T-helper 2 cell treated with Interferon-gamma antibody and Interleukin-4, amounts not matched to agents 5 μg/mL and 100 μg/mL, for 36 hours (primary cell): ENCODE results near the gene OCRL.

Experiments used
- DNase-seq: peaks from one replicate; pipeline ENCODE4 v3.0.0; 2021; ENCODE audit warnings: low spot score
- H3K27ac Mint-ChIP-seq: one replicate; pipeline ENCODE4 v1.8.0; 2021; ENCODE audit warnings: mild to moderate bottlenecking, mixed read lengths
- H3K27me3 Mint-ChIP-seq: one replicate; pipeline ENCODE4 v1.8.0; 2021; ENCODE audit warnings: low read depth, mixed read lengths
- H3K36me3 Mint-ChIP-seq: one replicate; pipeline ENCODE4 v1.8.0; 2021; ENCODE audit warnings: low read depth, mixed read lengths
- H3K4me1 Mint-ChIP-seq: one replicate; pipeline ENCODE4 v1.8.0; 2021; ENCODE audit warnings: low read depth, mixed read lengths
- H3K4me3 Mint-ChIP-seq: one replicate; pipeline ENCODE4 v1.8.0; 2022; ENCODE audit warnings: mild to moderate bottlenecking, moderate library complexity, mixed read lengths
- H3K9me3 Mint-ChIP-seq: one replicate; pipeline ENCODE4 v1.8.0; 2021; ENCODE audit warnings: mixed read lengths

The OCRL gene

DNA sequence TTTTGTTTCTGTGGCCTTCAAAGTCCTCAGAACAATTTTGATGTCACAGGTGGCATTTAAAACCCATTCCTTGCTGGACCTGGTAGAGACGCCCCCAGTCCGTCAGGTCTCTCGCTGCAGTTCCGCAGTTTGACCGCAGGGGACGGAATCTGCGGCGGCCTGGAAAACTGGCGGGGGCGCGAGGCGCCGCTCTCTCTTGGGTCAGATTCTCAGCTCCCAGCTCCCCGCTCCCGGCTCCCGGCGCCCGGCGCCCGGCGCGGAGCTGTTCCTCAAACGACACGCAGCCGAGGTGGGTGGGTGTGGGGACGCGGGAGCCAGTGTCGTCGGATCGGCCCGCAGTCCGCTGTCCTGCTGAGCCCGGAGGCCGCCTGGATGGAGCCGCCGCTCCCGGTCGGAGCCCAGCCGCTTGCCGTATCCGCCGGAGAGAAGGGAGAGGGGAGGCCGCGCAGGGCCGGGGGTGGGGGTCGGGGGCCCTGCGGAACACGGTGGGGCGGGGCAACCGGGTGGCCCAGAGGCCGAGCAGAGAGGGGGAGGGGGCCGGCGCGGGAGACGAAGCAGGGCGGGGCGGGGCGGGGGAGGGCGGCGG is at the start of gene OCRL:
OCRL (plus strand) TSS at position 192 of the 586 bp plus-strand sequence; CDS start at position 373, 181 bp downstream.
- Mint-ChIP-seq H3K27ac (no peak within 1 kb of the TSS), H3K4me1 (peaks cover 3% of the 10 kb centered on the region), H3K4me3 (peak within 1 kb of the TSS; percentile 68), H3K9me3 (no peaks in the 10 kb centered on the region), H3K36me3 (no peaks in the 10 kb centered on the region), H3K27me3 (peaks cover 10% of the 10 kb centered on the region)
- DNase-seq: peak; percentile 20

DNA sequence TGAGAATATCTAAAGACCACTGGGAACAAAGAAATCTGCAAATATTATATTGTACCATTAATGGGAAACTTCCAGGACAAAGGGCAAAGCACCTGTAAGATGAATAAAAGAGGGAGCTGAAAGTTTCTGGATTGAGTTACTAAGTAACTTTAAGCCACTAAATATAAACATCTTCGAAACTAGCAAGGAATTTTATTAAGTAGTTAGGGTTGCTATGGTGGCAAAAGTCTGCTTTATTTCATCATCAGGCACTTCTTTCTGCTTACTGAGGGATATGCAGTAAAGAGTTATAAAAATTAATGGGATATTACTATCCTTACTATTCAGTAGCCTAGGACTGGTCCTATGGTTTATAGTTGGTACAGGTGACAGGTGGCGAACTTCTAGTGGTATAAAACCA is 49.7 kb upstream of the OCRL start:
- H3K36me3 Mint-ChIP-seq: no peaks in the 10 kb centered on the region
- no peak overlapping the region for H3K4me3 Mint-ChIP-seq
- H3K27me3 Mint-ChIP-seq: no peaks in the 10 kb centered on the region
- H3K27ac Mint-ChIP-seq: no peak overlapping the region
- H3K9me3 Mint-ChIP-seq: no peaks in the 10 kb centered on the region
- no peaks in the 10 kb centered on the region for H3K4me1 Mint-ChIP-seq
- DNase-seq: no peak

DNA sequence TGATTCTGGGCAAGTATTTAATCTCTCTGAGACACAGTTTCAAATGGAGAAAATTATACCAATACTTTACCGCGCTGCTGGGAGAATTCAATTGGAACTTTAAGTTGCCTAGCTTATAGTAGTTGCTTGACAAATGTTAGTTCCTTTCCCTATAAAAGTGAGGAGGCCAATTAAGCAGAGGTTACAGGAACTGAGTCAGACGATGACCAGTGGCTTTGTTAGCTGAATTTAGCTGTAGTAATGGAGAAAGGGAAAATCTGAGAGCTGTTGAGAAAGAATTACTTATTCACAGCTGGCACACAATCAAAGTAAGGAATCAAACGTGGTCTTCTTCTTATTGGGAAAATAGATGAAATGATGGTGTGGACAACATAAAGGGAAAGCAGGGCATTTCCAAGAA is 46.4 kb upstream of the OCRL start:
- Mint-ChIP-seq H3K4me3 (no peak overlapping the region), H3K27ac (no peak overlapping the region), H3K4me1 (no peaks in the 10 kb centered on the region), H3K9me3 (no peaks in the 10 kb centered on the region), H3K27me3 (no peaks in the 10 kb centered on the region), H3K36me3 (no peaks in the 10 kb centered on the region)
- DNase-seq: no peak

DNA sequence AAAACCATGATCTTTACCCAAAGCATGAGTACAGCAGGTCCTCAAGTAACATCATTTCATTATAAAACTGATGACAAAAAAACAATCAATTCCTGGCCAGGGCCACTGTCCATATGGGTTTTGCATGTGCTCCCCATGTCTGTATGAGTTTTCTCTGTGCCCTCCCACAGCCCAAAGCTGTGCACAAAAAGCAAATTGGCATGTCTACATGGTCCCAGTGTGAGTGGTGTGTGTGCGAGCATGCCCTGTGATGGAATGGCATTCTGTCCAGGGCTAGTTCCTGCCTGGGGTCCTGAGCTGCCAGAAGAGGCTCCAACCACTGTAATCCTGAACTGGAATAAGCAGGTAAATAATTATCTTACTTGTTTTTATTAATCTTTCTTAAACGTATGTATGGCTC is 45.2 kb upstream of the OCRL start:
- H3K4me1 Mint-ChIP-seq: no peaks in the 10 kb centered on the region
- no peak for DNase-seq
- H3K27me3 Mint-ChIP-seq: no peaks in the 10 kb centered on the region
- H3K36me3 Mint-ChIP-seq: no peaks in the 10 kb centered on the region
- no peaks in the 10 kb centered on the region for H3K9me3 Mint-ChIP-seq
- no peak overlapping the region for H3K4me3 Mint-ChIP-seq
- H3K27ac Mint-ChIP-seq: no peak overlapping the region

DNA sequence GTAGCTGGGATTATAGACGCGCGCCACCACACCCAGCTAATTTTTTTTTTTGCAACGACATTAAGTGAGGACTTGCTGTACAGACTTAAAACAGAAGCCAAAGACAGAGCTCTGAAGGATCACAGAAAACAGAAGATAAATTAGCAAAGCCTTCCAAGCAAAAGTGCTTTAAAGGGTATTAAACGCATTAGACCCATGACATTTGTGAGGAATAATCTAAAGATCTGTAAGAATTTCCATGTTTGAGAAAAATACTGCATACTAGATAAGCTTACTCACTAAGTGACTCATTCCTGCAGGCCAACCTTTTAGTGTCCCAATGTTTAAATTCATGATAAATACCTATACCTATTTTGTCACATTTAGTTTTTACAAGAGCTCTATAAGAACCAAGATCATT is 44.2 kb upstream of the OCRL start:
- no peaks in the 10 kb centered on the region for H3K27me3 Mint-ChIP-seq
- H3K27ac Mint-ChIP-seq: no peak overlapping the region
- H3K4me1 Mint-ChIP-seq: no peaks in the 10 kb centered on the region
- no peaks in the 10 kb centered on the region for H3K36me3 Mint-ChIP-seq
- no peak for DNase-seq
- H3K4me3 Mint-ChIP-seq: no peak overlapping the region
- H3K9me3 Mint-ChIP-seq: no peaks in the 10 kb centered on the region

DNA sequence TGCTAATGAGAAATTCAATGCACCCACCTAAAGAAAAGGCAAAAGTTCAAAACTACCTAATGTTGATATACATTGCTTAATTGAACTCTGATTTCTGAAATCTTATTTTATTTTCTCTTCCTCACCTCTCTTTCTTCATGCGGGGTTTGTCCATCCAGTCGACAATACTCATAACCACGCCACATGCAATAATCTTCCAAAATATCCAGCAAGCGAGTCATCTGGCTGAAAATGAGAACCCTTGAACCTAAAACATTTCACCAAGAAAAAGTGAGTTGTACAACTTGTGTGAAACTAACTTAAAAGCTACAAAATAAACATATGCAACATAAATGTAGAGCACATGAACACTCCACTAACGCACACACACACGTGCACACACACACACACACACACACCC is 43.4 kb upstream of the OCRL start:
- H3K27me3 Mint-ChIP-seq: no peaks in the 10 kb centered on the region
- H3K4me1 Mint-ChIP-seq: no peaks in the 10 kb centered on the region
- H3K36me3 Mint-ChIP-seq: no peaks in the 10 kb centered on the region
- H3K9me3 Mint-ChIP-seq: no peaks in the 10 kb centered on the region
- H3K27ac Mint-ChIP-seq: no peak overlapping the region
- no peak for DNase-seq
- H3K4me3 Mint-ChIP-seq: no peak overlapping the region

DNA sequence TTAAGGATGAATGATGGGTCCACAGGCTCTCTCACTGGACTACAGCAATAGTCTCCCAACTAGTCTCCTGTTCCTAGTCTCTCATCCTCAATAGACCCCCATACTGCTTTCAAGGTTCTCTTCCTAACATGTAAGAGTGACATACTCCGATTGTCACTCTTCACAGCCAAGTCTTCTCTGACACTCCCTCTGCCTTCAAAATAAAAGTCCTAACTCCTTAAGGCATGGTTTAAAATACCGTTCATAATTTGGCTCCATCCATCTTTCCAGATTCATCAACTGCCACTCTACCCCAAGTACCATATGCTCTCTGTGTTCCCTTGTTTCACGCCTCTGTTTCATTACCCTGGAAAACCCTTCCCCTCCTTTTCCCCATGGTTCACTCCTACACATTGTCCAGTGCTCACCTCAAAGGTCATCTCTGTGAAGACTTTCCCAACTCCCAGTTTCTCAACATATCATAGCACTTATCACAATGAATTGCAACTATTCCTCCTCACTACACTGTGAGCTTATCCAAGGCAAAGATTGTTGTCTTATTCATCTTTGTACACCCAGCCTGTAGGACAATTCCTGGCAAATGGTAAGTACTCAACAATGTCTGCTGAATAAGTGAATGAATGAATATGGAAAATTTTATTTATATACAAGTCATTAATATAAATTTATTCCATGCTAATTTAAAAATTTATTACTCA is 42.8 kb upstream of the OCRL start:
- no peaks in the 10 kb centered on the region for H3K9me3 Mint-ChIP-seq
- no peak for DNase-seq
- no peaks in the 10 kb centered on the region for H3K4me1 Mint-ChIP-seq
- H3K27me3 Mint-ChIP-seq: no peaks in the 10 kb centered on the region
- no peak overlapping the region for H3K4me3 Mint-ChIP-seq
- no peaks in the 10 kb centered on the region for H3K36me3 Mint-ChIP-seq
- no peak overlapping the region for H3K27ac Mint-ChIP-seq

DNA sequence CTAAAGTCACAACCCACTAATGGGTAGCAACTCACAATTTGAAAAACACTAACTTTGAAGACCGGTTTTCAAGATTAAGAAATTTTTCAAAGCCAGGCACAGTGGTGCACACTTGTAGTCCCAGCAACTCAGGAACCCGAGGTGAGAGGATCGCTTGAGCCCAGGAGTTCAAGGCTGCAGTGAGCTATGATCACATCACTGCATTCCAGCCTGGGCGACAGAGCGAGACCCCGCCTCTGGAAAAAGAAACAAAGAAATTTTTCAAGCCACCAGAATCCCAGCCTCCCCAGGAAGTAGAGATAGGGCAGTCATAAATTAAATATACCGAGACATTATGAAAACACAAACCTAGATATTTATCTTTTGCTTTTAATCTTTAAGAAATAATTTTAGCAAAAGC is 29.7 kb upstream of the OCRL start:
- DNase-seq: no peak
- H3K4me3 Mint-ChIP-seq: no peak overlapping the region
- no peak overlapping the region for H3K27ac Mint-ChIP-seq
- H3K4me1 Mint-ChIP-seq: no peaks in the 10 kb centered on the region
- H3K36me3 Mint-ChIP-seq: no peaks in the 10 kb centered on the region
- no peaks in the 10 kb centered on the region for H3K9me3 Mint-ChIP-seq
- H3K27me3 Mint-ChIP-seq: no peaks in the 10 kb centered on the region

DNA sequence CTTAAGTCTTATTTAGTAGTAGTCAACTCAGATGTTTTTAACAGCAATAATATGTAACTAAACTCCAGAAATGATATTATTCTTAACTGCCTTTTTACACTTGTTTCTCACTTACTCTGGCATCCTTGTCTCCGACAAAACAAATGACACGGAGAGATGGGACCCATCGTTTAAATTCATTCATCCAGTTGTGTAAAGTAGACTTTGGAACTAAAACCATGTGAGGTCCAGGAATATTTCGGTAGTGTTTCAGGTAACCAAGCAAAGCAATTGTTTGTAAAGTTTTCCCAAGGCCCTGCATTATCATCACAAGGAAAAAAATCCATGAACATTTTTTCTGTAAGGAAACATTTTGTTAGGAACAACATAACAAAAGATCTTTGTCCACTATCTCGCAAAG is 28.4 kb upstream of the OCRL start:
- no peaks in the 10 kb centered on the region for H3K4me1 Mint-ChIP-seq
- no peak for DNase-seq
- H3K4me3 Mint-ChIP-seq: no peak overlapping the region
- no peaks in the 10 kb centered on the region for H3K27me3 Mint-ChIP-seq
- H3K36me3 Mint-ChIP-seq: no peaks in the 10 kb centered on the region
- no peak overlapping the region for H3K27ac Mint-ChIP-seq
- no peaks in the 10 kb centered on the region for H3K9me3 Mint-ChIP-seq

DNA sequence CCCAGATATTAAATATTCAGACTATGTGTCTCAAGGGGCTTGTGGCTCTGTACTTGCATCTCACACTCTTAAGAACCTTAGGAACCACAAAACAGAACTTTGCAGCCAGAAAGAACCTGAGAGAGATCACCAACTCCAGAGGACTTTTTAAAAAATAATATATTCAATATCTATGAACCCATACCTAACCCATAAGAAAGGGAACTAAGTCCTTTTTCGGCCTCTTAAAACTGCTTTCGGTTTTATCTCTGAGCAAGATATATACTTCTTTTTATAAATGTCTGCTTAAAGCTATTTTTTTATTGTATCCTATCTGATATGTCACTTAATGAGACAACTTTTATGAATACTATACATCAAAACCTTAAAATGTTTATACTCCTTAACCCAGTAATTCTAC is 27.6 kb upstream of the OCRL start:
- DNase-seq: no peak
- Mint-ChIP-seq H3K27ac (no peak overlapping the region), H3K4me1 (no peaks in the 10 kb centered on the region), H3K4me3 (no peak overlapping the region), H3K36me3 (no peaks in the 10 kb centered on the region), H3K9me3 (no peaks in the 10 kb centered on the region), H3K27me3 (no peaks in the 10 kb centered on the region)

DNA sequence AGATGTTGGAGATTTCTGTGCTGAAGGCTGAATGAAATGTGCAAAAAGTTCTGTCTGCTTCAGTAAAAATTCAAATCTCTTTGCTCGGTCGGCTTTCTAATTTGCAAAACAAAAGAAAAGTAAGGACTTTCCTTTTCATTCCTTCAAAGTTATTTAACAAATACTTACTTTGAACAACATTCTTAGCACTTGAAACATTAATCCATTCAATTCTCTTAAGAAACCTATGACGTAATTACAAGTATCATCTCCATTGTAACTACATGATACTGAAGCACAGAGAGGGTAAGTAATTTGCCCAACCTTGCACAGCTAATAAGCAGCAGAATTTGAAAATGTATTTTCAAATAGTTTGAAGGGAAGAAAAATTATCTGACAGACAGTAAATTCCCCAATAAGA is 23.7 kb upstream of the OCRL start:
- DNase-seq: no peak

DNA sequence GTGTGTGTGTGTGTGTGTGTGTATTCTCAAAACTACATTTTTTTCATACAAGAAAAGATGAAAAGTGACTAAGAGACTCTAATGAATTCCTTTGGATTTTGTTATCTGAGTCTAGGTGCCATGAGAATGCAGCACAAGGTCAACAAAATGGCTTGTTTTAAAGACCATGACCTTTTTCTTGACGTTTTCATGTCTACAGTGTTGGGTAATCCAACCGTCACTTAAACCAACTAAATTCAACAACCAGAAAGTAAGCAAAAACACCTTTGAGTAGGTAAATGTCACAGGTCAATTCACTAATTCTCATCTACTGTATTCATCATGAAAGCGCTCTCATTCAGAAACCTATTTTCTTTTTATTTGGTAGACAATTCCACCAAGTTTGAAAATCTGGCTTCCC is 19.9 kb upstream of the OCRL start:
- H3K9me3 Mint-ChIP-seq: no peaks in the 10 kb centered on the region
- H3K27me3 Mint-ChIP-seq: peaks cover 38% of the 10 kb centered on the region
- no peak for DNase-seq
- no peak overlapping the region for H3K4me3 Mint-ChIP-seq
- peaks cover 5% of the 10 kb centered on the region for H3K4me1 Mint-ChIP-seq
- no peak overlapping the region for H3K27ac Mint-ChIP-seq
- no peaks in the 10 kb centered on the region for H3K36me3 Mint-ChIP-seq

More for the DNA sequence above, 23.7 kb upstream of the OCRL start:
- peaks cover 12% of the 10 kb centered on the region for H3K27me3 Mint-ChIP-seq
- H3K27ac Mint-ChIP-seq: no peak overlapping the region
- no peaks in the 10 kb centered on the region for H3K9me3 Mint-ChIP-seq
- no peaks in the 10 kb centered on the region for H3K36me3 Mint-ChIP-seq
- H3K4me3 Mint-ChIP-seq: no peak overlapping the region
- no peaks in the 10 kb centered on the region for H3K4me1 Mint-ChIP-seq

DNA sequence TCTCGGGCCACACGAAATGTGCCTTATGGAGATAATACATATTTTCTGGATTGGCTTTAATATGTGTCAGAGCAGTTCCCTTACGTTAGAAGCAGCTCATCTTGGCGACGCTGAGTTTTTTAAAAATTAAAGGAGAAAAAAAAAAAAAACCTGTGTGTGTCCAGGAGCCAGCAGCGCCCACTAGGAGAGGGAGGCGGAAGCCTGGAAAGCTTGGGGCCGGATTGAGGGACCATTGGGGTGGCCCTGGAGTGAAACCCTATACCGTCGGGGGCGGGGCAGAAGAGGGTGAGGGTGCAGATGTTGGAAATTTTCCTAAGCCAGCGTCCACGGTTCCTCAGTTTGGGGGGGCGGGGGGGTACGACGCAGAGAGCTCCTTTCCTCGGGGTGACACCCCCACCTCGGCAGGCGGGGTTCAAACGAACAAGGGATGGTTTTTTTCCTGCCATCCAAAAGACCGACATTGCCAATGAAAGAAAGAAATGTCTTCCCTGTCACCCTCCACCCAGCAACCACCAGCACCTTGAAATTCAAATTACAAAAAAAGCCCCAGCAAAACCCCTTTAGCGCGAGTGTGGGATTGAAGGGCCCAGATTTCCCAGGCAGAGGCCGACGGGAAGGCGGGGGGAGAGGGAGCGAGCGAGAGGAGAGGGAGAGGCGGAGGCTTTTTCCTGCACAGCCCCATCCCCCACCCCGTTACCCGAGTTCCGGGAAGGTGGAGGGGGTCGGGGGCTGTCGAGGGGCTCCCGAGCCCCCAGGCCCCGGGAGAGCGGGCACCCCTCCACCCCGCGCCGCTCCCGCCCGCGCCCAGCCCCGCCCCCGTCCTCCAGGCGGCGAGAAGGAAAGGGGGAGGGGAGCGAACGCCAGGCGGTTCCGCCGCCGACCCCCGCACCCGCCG is 17.6 kb upstream of the OCRL start:
- Mint-ChIP-seq H3K27me3 (peaks cover 43% of the 10 kb centered on the region), H3K4me1 (peaks cover 5% of the 10 kb centered on the region), H3K36me3 (no peaks in the 10 kb centered on the region), H3K4me3 (peak overlapping the region; percentile 66), H3K9me3 (no peaks in the 10 kb centered on the region), H3K27ac (no peak overlapping the region)
- DNase-seq: no peak
